Rectal smooth muscle tissue (tissue), 1 donor: ENCODE measurements around the gene GALM.

Experiments used
- H3K27ac ChIP-seq: one replicate; pipeline ENCODE4 v1.7.0; 2013; ENCODE audit warnings: low read depth, low read length, inconsistent platforms
- H3K27me3 ChIP-seq: one replicate; pipeline ENCODE4 v1.7.0; 2013; ENCODE audit warnings: low read length; ENCODE audit not compliant: control insufficient read depth, insufficient read depth
- H3K36me3 ChIP-seq: one replicate; pipeline ENCODE4 v1.7.0; 2013; ENCODE audit warnings: low read length; ENCODE audit not compliant: control insufficient read depth, insufficient read depth
- H3K4me1 ChIP-seq: one replicate; pipeline ENCODE4 v1.7.0; 2013; ENCODE audit warnings: low read length; ENCODE audit not compliant: control insufficient read depth, insufficient read depth
- H3K4me3 ChIP-seq: one replicate; pipeline ENCODE4 v1.7.0; 2013; ENCODE audit warnings: low read length
- H3K9ac ChIP-seq: one replicate; pipeline ENCODE4 v1.7.0; 2013; ENCODE audit warnings: low read length

Gene GALM

DNA sequence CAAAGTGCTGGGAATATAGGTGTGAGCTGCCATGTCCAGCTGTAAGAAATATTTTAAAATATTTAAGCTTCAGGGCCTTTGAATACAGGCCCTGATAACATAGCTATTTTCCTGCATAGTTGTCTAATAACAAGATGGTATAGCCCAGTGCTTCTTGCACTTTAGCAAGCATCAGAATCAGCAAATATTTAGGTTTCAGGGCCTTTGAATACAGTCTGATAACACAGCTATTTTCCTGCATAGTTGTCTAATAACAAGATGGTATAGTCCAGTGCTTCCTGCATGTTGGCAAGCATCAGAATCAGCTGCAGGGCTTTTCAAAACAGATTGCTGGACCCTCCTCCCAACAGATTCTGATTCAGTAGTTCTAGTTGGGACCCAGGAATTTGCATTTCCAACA, 117.7 kb downstream of the GALM start:
- no peak overlapping the region for H3K9ac ChIP-seq
- no peaks in the 10 kb centered on the region for H3K4me1 ChIP-seq
- H3K27ac ChIP-seq = no peak overlapping the region
- no peak overlapping the region for H3K4me3 ChIP-seq
- H3K36me3 ChIP-seq = no peaks in the 10 kb centered on the region
- no peaks in the 10 kb centered on the region for H3K27me3 ChIP-seq
